OCI-LY7 (cell line): Measurements from ENCODE around the gene TUBGCP6. TPM values are rescaled to one million over a fixed set of nuclear protein-coding genes. Genes with fewer than 3 reads are reported as not detected.

Experiments
- BruUV-seq: library from RNA; stranded (reverse); fragments of 400-500 nt; replicated peaks from 2 replicates; lab custom pipeline; 2021; lab: Mats Ljungman, UMichigan
- CTCF ChIA-PET: fragments of 300-600 bp; sonication (Branson Sonifier 250); formaldehyde crosslinking; loops from one replicate; lab custom pipeline; 2022; ENCODE audit warnings: antibody characterized with exemption; ENCODE audit not compliant: unreplicated experiment; lab: Charles Lee
- POLR2A ChIA-PET: fragments of 300-600 bp; sonication (Branson Sonifier 250); formaldehyde crosslinking; loops from one replicate; lab custom pipeline; 2022; ENCODE audit warnings: antibody characterized with exemption; lab: Charles Lee
- DNase-seq: peaks from one replicate; pipeline ENCODE4 v3.0.0-alpha.2; 2015; ENCODE audit warnings: low spot score
- H2AFZ ChIP-seq: fragments of 200-600 bp; sonication (generic), shearing (Covaris generic); 2 replicates; pipeline ENCODE4 v1.6.1; 2014; ENCODE audit warnings: mild to moderate bottlenecking, antibody characterized with exemption, low read length, moderate library complexity
- H3K27ac ChIP-seq: fragments of 200-600 bp; sonication (generic); 2 replicates; pipeline ENCODE4 v1.5.1; 2014; ENCODE audit warnings: mixed run types, low read depth, mild to moderate bottlenecking, moderate library complexity, low read length, inconsistent platforms; ENCODE audit not compliant: poor library complexity, severe bottlenecking
- H3K36me3 ChIP-seq: fragments of 200-600 bp; sonication (generic); 2 replicates; pipeline ENCODE4 v1.6.1; 2014; ENCODE audit warnings: mild to moderate bottlenecking, antibody characterized with exemption, low read length, moderate library complexity, mixed read lengths; ENCODE audit not compliant: insufficient read depth
- H3K4me1 ChIP-seq: fragments of 200-600 bp; sonication (generic); 2 replicates; pipeline ENCODE4 v1.5.1; 2014; ENCODE audit warnings: mild to moderate bottlenecking, low read length; ENCODE audit not compliant: insufficient read depth, poor library complexity, severe bottlenecking
- H3K4me2 ChIP-seq: fragments of 200-600 bp; sonication (generic); 2 replicates; pipeline ENCODE4 v1.6.1; 2014; ENCODE audit warnings: mild to moderate bottlenecking, low read length
- H3K4me3 ChIP-seq: fragments of 200-600 bp; sonication (generic); 2 replicates; pipeline ENCODE4 v1.5.1; 2014; ENCODE audit warnings: mild to moderate bottlenecking, low read depth, low read length; ENCODE audit not compliant: poor library complexity, severe bottlenecking
- H3K79me2 ChIP-seq: fragments of 200-600 bp; sonication (generic); 2 replicates; pipeline ENCODE4 v1.6.1; 2016; ENCODE audit warnings: low read depth, mild to moderate bottlenecking, low read length, moderate library complexity, mixed read lengths; ENCODE audit not compliant: insufficient read depth
- H3K9me2 ChIP-seq: fragments of 200-600 bp; sonication (generic); 2 replicates; pipeline ENCODE4 v1.6.1; 2016; ENCODE audit warnings: mild to moderate bottlenecking, low read length, mixed read lengths; ENCODE audit not compliant: insufficient read depth
- H3K9me3 ChIP-seq: fragments of 200-600 bp; sonication (generic); 2 replicates; pipeline ENCODE4 v1.6.1; 2014; ENCODE audit warnings: mild to moderate bottlenecking, mixed run types, low read length, mixed read lengths
- H4K20me1 ChIP-seq: fragments of 200-600 bp; sonication (generic); 2 replicates; pipeline ENCODE4 v1.6.1; 2014; ENCODE audit warnings: mild to moderate bottlenecking, antibody characterized with exemption, low read length, moderate library complexity, mixed read lengths; ENCODE audit not compliant: insufficient read depth
- EZH2phosphoT487 ChIP-seq: fragments of 200-600 bp; sonication (generic); IDR thresholded peaks from 2 replicates; pipeline ENCODE4 v1.6.1; 2018; ENCODE audit warnings: low read depth, borderline replicate concordance, mild to moderate bottlenecking, mixed run types, antibody characterized with exemption, low read length, moderate library complexity, mixed read lengths
- intact Hi-C: fragments of 100-400 bp; cut with micrococcal nuclease; formaldehyde crosslinking; loops from one replicate; pipeline ENCODE4 v1.10.0; 2022; ENCODE audit not compliant: unreplicated experiment
- total RNA-seq, 2 experiments: library from RNA; depleted of rRNA in 1 of 2; stranded (reverse); fragments of >200 nt in 1 of 2; shearing (Covaris generic) in 1 of 2; gene quantifications; 2 replicates each; pipeline ENCODE4 v1.2.3, GENCODE V29; 2014 to 2022
- TF ChIP-seq, protein P1 (sequence below): fragments of 200-600 bp; sonication (generic); conservative IDR thresholded peaks from 2 replicates; pipeline ENCODE4 v1.5.1; 2014; ENCODE audit warnings: mild to moderate bottlenecking, antibody characterized with exemption, low read length, moderate library complexity, mixed read lengths

TUBGCP6 gene
- total RNA-seq, 2 experiments from 2014 or later = 57.7 to 63.2 TPM

DNA sequence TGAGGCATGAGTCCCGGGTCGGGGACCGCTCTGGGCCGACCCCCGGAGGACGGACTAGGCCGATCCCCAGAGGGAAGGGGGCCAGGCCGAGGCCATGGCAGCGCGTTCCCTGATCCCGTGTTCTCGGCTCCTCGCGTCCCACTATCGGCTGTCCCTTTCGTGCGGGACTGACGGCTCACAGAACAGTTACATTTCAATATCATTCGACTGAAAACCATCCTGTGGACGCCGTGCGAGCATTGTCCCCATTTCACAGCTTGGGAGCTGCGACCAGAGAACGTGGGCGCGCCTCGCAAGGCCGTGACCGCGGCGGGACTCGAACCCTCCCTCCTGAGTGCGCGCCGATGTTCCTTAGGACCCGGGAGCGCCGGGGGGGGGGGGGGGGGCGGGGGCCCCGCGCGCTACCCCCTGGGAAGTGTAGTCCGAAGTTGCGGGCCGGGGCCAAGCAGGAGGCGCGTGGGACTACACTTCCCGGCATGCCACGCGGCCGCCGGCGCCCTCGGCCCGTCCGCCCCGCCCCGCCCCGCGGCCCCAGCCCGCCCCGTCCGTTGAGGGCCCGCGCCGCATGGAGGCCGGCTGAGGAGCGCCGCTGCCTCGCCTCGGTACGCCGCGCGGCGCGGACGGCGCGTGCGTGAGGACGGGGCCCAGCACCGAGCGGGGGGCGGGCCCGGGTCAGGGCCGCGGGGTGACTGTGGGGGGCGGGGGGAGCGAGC, 59.3 kb downstream of the TUBGCP6 start, which contains the start of gene TRABD:
TSS of gene TRABD (plus strand) at position 539 of the 713 bp plus-strand sequence. CDS start 7,148 bp downstream, outside the sequence.
- Histone ChIP-seq H3K27ac (peak within 1 kb of the TSS; percentile 99), H3K4me2 (peak within 1 kb of the TSS; percentile 92), H3K4me1 (peaks cover 38% of the 10 kb centered on the region), H4K20me1 (no peaks in the 10 kb centered on the region), H3K36me3 (peaks cover 17% of the 10 kb centered on the region), H2AFZ (peak within 1 kb of the TSS; percentile 26; the same call in 1 of the 2 replicates), H3K9me2 (no peaks in the 10 kb centered on the region), H3K4me3 (peak within 1 kb of the TSS; percentile 81), H3K9me3 (no peaks in the 10 kb centered on the region), H3K79me2 (peaks cover 29% of the 10 kb centered on the region)
- POLR2A ChIA-PET = no interaction called here
- CTCF ChIA-PET = no interaction called here
- TF ChIP-seq EZH2phosphoT487 = no peak
- TF ChIP-seq, protein P1, sequence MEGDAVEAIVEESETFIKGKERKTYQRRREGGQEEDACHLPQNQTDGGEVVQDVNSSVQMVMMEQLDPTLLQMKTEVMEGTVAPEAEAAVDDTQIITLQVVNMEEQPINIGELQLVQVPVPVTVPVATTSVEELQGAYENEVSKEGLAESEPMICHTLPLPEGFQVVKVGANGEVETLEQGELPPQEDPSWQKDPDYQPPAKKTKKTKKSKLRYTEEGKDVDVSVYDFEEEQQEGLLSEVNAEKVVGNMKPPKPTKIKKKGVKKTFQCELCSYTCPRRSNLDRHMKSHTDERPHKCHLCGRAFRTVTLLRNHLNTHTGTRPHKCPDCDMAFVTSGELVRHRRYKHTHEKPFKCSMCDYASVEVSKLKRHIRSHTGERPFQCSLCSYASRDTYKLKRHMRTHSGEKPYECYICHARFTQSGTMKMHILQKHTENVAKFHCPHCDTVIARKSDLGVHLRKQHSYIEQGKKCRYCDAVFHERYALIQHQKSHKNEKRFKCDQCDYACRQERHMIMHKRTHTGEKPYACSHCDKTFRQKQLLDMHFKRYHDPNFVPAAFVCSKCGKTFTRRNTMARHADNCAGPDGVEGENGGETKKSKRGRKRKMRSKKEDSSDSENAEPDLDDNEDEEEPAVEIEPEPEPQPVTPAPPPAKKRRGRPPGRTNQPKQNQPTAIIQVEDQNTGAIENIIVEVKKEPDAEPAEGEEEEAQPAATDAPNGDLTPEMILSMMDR = no peak
- DNase-seq = peak; percentile 95
- intact Hi-C loops = no loop called here
- no TSS peak for BruUV-seq

DNA sequence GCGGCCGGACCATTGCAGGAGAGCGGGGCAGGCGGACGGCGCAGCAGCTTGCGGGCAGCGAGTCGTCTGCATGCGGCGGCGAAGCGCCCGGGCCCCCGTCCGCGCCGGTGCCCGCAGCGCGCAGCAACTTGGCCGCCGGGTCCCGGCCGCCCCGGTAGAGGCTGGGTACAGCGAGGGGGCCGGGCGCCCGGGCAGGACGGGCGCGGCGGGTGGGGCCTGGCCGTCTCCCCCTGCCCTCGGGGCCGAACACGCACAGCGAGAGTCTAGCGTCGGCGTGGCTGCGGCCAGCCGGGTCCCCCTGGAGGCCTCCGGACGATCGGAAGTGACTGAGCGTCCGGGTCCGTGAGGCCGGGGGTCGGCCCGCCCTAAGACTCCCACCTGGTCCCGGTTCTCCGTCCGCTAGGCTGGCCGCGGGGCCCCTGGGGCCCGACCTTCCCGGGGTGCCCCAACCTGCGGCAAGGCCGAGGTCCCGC, 59.9 kb downstream of the TUBGCP6 start:
- Histone ChIP-seq H4K20me1 (no peaks in the 10 kb centered on the region), H3K9me3 (no peaks in the 10 kb centered on the region), H3K27ac (no peak overlapping the region), H2AFZ (peak overlapping the region; percentile 26; the same call in 1 of the 2 replicates), H3K9me2 (no peaks in the 10 kb centered on the region), H3K36me3 (peaks cover 17% of the 10 kb centered on the region), H3K4me2 (peak overlapping the region; percentile 73), H3K4me1 (peaks cover 34% of the 10 kb centered on the region), H3K79me2 (peaks cover 29% of the 10 kb centered on the region), H3K4me3 (peak overlapping the region; percentile 68)
- no peak for TF ChIP-seq EZH2phosphoT487
- intact Hi-C loops = no loop called here
- ChIA-PET POLR2A (no interaction called here), CTCF (no interaction called here)
- no TSS peak for BruUV-seq
- DNase-seq = no peak

DNA sequence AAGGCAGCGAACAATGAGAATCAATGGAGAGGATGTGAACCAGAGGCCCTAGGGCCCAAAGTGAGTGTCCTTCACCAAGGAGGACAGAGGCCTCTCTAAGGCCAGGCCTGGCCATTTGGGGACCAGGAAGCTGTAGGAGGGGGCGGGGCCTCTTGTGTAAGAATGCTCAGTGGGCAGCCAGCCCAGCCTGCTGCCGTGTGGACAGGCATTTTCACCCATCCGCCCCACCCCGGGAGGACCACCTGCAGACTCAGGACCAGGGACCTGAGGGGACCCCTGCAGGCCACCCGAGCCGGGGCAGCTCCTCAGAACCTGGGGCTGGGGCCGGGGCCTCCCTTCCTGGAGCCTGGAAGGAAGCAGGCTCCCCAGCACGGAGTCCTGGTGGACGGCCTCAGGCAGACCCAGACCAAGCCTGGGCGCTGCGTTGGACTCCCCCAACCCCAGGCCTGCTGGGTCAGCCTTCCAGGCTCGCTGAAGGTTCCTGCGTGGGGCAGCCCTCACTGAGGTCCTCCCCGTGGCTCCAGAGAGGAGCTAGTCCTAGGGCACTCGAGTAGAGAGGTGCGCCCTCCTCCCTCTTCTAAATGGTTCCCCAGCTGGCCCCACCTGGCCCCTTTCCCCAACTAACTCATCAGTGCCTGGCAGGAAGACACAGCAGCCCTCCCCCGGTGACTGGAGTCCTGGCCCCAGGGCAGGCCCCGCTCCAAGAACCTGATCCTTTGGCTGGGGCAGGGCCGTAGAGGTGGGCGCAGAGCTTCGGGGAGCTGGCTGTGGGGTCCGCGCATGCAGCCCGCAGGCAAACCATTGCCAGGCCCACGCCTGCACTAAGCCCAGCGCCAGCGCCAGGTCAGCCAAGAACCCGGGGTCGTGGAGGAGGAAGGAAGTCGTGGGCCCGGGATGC, 60.6 kb downstream of the TUBGCP6 start:
- intact Hi-C loops = no loop called here
- DNase-seq = no peak
- peak overlapping the region; percentile 73; the same call in 1 of the 2 replicates for H3K4me2 ChIP-seq

More for the DNA sequence above, 60.6 kb downstream of the TUBGCP6 start:
- peaks cover 17% of the 10 kb centered on the region for H3K36me3 ChIP-seq
- peak overlapping the region; percentile 68 for H3K4me3 ChIP-seq
- H3K4me1 ChIP-seq = peaks cover 27% of the 10 kb centered on the region
- no peak overlapping the region for H2AFZ ChIP-seq
- H3K9me2 ChIP-seq = no peaks in the 10 kb centered on the region
- POLR2A ChIA-PET = no interaction called here
- H3K9me3 ChIP-seq = no peaks in the 10 kb centered on the region
- no peaks in the 10 kb centered on the region for H4K20me1 ChIP-seq
- CTCF ChIA-PET = no interaction called here
- H3K27ac ChIP-seq = no peak overlapping the region
- TF ChIP-seq, protein P1 = no peak
- no peak for TF ChIP-seq EZH2phosphoT487
- H3K79me2 ChIP-seq = peaks cover 29% of the 10 kb centered on the region
- BruUV-seq = no TSS peak
